PC-9 (cell line): ENCODE results near the gene ANKDD1B. TPM values are rescaled to one million over a fixed set of nuclear protein-coding genes. Genes with fewer than 3 reads are reported as not detected.
A peak's percentile ranks its signal among the peaks of the same experiment; 100 is the strongest.

Experiments
- BruUV-seq: library from RNA; stranded (reverse); fragments of 400-500 nt; replicated peaks from 2 replicates; lab custom pipeline; 2021; lab: Mats Ljungman, UMichigan
- CTCF ChIA-PET: fragments of 300-600 bp; sonication (Branson Sonifier 250); formaldehyde crosslinking; loops from one replicate; lab custom pipeline; 2022; ENCODE audit warnings: antibody characterized with exemption; lab: Charles Lee
- POLR2A ChIA-PET: fragments of 300-600 bp; sonication (Branson Sonifier 250); formaldehyde crosslinking; loops from one replicate; lab custom pipeline; 2022; ENCODE audit warnings: antibody characterized with exemption; ENCODE audit not compliant: unreplicated experiment; lab: Charles Lee
- DNase-seq, 2 experiments: peaks; one replicate each; pipeline versions ENCODE4 v3.0.0 to v3.0.0-alpha.2; 2015 to 2022; ENCODE audit warnings: mixed read lengths in 1 of 2
- H2AFZ ChIP-seq: fragments of 200-600 bp; sonication (generic); 2 replicates; pipeline ENCODE4 v1.8.1; 2017; ENCODE audit warnings: antibody characterized with exemption
- H3F3A ChIP-seq: fragments of 200-600 bp; sonication (generic); 2 replicates; pipeline ENCODE4 v1.8.1; 2017; ENCODE audit warnings: antibody characterized with exemption, mild to moderate bottlenecking, low read depth; ENCODE audit not compliant: insufficient read depth
- H3K27ac ChIP-seq: fragments of 200-600 bp; sonication (generic); 2 replicates; pipeline ENCODE4 v1.6.1; 2016; ENCODE audit warnings: mixed run types
- H3K27me3 ChIP-seq: fragments of 200-600 bp; sonication (generic); 2 replicates; pipeline ENCODE4 v1.6.1; 2016; ENCODE audit warnings: low read depth, mixed run types; ENCODE audit not compliant: insufficient read depth
- H3K36me3 ChIP-seq: fragments of 200-600 bp; sonication (generic); 2 replicates; pipeline ENCODE4 v1.6.1; 2016; ENCODE audit warnings: low read depth, mixed run types
- H3K4me1 ChIP-seq: fragments of 200-600 bp; sonication (generic); replicated peaks from 2 replicates; pipeline ENCODE4 v1.6.1; 2016; ENCODE audit warnings: mixed run types; ENCODE audit not compliant: insufficient read depth
- H3K4me2 ChIP-seq: fragments of 200-600 bp; sonication (generic); 2 replicates; pipeline ENCODE4 v1.6.1; 2017; ENCODE audit warnings: mixed run types
- H3K4me3 ChIP-seq: fragments of 200-600 bp; sonication (generic); 2 replicates; pipeline ENCODE4 v1.6.1; 2016; ENCODE audit warnings: mixed run types
- H3K79me2 ChIP-seq: fragments of 200-600 bp; sonication (generic); 2 replicates; pipeline ENCODE4 v1.6.1; 2017; ENCODE audit warnings: low read depth, mixed run types
- H3K9me2 ChIP-seq: fragments of 200-600 bp; sonication (generic); 2 replicates; pipeline ENCODE4 v1.8.1; 2017; ENCODE audit warnings: mild to moderate bottlenecking; ENCODE audit not compliant: insufficient read depth
- H3K9me3 ChIP-seq: fragments of 200-600 bp; sonication (generic); 2 replicates; pipeline ENCODE4 v1.8.1; 2016; ENCODE audit warnings: low read depth; ENCODE audit not compliant: insufficient read depth
- H4K20me1 ChIP-seq: fragments of 200-600 bp; sonication (generic); 2 replicates; pipeline ENCODE4 v1.8.1; 2017; ENCODE audit not compliant: insufficient read depth
- EZH2 ChIP-seq: fragments of 200-600 bp; sonication (generic); IDR thresholded peaks from 2 replicates; pipeline ENCODE4 v1.8.0; 2017; ENCODE audit warnings: antibody characterized with exemption, low read depth
- intact Hi-C: fragments of 100-400 bp; cut with micrococcal nuclease; formaldehyde crosslinking; loops from one replicate; pipeline ENCODE4 v1.10.0; 2022; ENCODE audit not compliant: unreplicated experiment
- total RNA-seq: library from RNA; stranded (reverse); gene quantifications from 2 replicates; pipeline ENCODE4 v1.2.3, GENCODE V29; 2021
- TF ChIP-seq, protein P1 (sequence below): fragments of 200-600 bp; sonication (generic); conservative IDR thresholded peaks from 2 replicates; pipeline ENCODE4 v1.6.1; 2017; ENCODE audit warnings: mixed run types, antibody characterized with exemption, mild to moderate bottlenecking, moderate library complexity

ANKDD1B gene
- total RNA-seq, 1 experiment from 2014 or later, result 0.31 TPM

DNA sequence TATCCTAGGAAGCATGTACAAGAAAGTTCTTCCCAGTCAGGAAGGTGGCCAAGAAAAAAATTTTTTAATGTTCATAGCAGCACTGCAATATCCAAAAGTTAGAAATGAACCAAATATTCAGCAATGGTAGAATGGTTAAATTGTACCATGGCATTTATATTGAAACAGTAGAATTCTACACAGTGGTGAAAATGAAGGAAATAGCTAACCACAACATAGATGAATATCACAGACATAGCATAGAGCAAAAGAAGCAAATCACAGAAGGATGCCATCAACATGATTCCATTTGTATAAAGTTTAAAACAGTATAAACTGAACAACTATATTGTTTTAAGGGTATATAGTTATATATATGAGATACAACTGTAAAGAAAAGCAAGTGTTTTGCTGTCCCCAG is 10.7 kb upstream of the ANKDD1B start:
- CTCF ChIA-PET, result no interaction called here
- no peak for TF ChIP-seq EZH2
- TF ChIP-seq, protein P1, sequence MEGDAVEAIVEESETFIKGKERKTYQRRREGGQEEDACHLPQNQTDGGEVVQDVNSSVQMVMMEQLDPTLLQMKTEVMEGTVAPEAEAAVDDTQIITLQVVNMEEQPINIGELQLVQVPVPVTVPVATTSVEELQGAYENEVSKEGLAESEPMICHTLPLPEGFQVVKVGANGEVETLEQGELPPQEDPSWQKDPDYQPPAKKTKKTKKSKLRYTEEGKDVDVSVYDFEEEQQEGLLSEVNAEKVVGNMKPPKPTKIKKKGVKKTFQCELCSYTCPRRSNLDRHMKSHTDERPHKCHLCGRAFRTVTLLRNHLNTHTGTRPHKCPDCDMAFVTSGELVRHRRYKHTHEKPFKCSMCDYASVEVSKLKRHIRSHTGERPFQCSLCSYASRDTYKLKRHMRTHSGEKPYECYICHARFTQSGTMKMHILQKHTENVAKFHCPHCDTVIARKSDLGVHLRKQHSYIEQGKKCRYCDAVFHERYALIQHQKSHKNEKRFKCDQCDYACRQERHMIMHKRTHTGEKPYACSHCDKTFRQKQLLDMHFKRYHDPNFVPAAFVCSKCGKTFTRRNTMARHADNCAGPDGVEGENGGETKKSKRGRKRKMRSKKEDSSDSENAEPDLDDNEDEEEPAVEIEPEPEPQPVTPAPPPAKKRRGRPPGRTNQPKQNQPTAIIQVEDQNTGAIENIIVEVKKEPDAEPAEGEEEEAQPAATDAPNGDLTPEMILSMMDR, result no peak

GRCh38 chr5:75601567-75601966 is 9.7 kb upstream of the ANKDD1B start:
- H3F3A ChIP-seq, result peaks cover 8% of the 10 kb centered on the region; the same call in 1 of the 2 replicates
- no peaks in the 10 kb centered on the region for H3K27me3 ChIP-seq
- no peaks in the 10 kb centered on the region for H3K9me2 ChIP-seq
- H3K79me2 ChIP-seq, result no peaks in the 10 kb centered on the region
- ChIA-PET POLR2A (no interaction called here), CTCF (no interaction called here)
- H3K4me1 ChIP-seq, result peaks cover 19% of the 10 kb centered on the region
- H2AFZ ChIP-seq, result no peak overlapping the region
- no peaks in the 10 kb centered on the region for H4K20me1 ChIP-seq
- no TSS peak for BruUV-seq
- no peak for TF ChIP-seq EZH2
- TF ChIP-seq, protein P1, result no peak
- H3K9me3 ChIP-seq, result no peaks in the 10 kb centered on the region
- H3K4me2 ChIP-seq, result peak overlapping the region; percentile 24; the same call in 1 of the 2 replicates
- no peaks in the 10 kb centered on the region for H3K36me3 ChIP-seq
- no peak for DNase-seq
- H3K27ac ChIP-seq, result peak overlapping the region; percentile 75
- intact Hi-C loops, result no loop called here
- no peak overlapping the region for H3K4me3 ChIP-seq

More for the DNA sequence above, 10.7 kb upstream of the ANKDD1B start:
- BruUV-seq, result no TSS peak
- intact Hi-C loops, result no loop called here
- Histone ChIP-seq H3K9me2 (no peaks in the 10 kb centered on the region), H3K27ac (no peak overlapping the region), H3K79me2 (no peaks in the 10 kb centered on the region), H3K9me3 (no peaks in the 10 kb centered on the region), H3K4me2 (no peak overlapping the region), H3K4me3 (no peak overlapping the region), H4K20me1 (no peaks in the 10 kb centered on the region), H2AFZ (no peak overlapping the region), H3F3A (peaks cover 8% of the 10 kb centered on the region; the same call in 1 of the 2 replicates), H3K36me3 (no peaks in the 10 kb centered on the region), H3K27me3 (no peaks in the 10 kb centered on the region), H3K4me1 (peaks cover 19% of the 10 kb centered on the region)
- POLR2A ChIA-PET, result no interaction called here
- DNase-seq, result no peak

GRCh38 chr5:75601996-75602395 is 9.3 kb upstream of the ANKDD1B start:
- Histone ChIP-seq H3K4me1 (peaks cover 19% of the 10 kb centered on the region), H3K79me2 (no peaks in the 10 kb centered on the region), H3K9me3 (no peaks in the 10 kb centered on the region), H2AFZ (no peak overlapping the region), H3K4me2 (peak overlapping the region; percentile 24; the same call in 1 of the 2 replicates), H3K36me3 (no peaks in the 10 kb centered on the region), H3K27me3 (no peaks in the 10 kb centered on the region), H4K20me1 (no peaks in the 10 kb centered on the region), H3K27ac (peak overlapping the region; percentile 75), H3K4me3 (no peak overlapping the region), H3K9me2 (no peaks in the 10 kb centered on the region), H3F3A (peaks cover 8% of the 10 kb centered on the region; the same call in 1 of the 2 replicates)
- CTCF ChIA-PET, result no interaction called here
- no peak for TF ChIP-seq EZH2
- BruUV-seq, result no TSS peak
- intact Hi-C loops, result no loop called here
- peak; percentile 29 to 91 for DNase-seq
- POLR2A ChIA-PET, result no interaction called here

DNA sequence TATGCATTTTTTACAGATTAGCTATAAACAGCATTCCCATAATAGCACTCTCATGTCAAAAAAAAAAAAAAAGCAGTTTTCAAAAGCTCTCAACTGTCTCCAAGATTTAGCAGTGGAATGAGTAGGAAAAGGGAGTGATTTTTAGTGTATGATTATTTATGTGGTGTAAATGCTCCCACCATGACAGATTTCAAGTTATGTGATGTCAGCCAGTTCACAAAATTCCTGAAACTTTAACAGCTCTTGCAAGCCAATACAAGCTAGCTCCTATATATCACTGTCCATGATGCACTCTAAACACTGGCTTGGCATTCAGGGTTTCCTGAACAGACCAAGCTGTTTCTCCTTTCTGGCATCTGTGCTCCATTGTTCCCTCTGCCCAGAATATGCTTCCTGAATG is 7.9 kb upstream of the ANKDD1B start:
- ChIA-PET CTCF (no interaction called here), POLR2A (no interaction called here)
- Histone ChIP-seq H4K20me1 (no peaks in the 10 kb centered on the region), H3K9me2 (no peaks in the 10 kb centered on the region), H3F3A (peaks cover 8% of the 10 kb centered on the region; the same call in 1 of the 2 replicates), H3K27me3 (no peaks in the 10 kb centered on the region), H3K9me3 (no peaks in the 10 kb centered on the region), H3K79me2 (no peaks in the 10 kb centered on the region), H3K4me2 (no peak overlapping the region), H3K4me3 (no peak overlapping the region), H2AFZ (no peak overlapping the region), H3K4me1 (peaks cover 19% of the 10 kb centered on the region), H3K27ac (no peak overlapping the region), H3K36me3 (no peaks in the 10 kb centered on the region)
- no TSS peak for BruUV-seq
- intact Hi-C loops, result no loop called here
- TF ChIP-seq EZH2, result no peak
- TF ChIP-seq, protein P1, result no peak
- DNase-seq, result no peak
